ENCODE data around the gene ZNF772. TPM values are rescaled to one million over a fixed set of nuclear protein-coding genes. Genes with fewer than 3 reads are reported as not detected.
"Not testable (repeated sequence)": the region's sequence is repeated elsewhere in the genome, so short reads cannot be mapped to it uniquely, and the experiment has no call there.

ZNF772 gene
- 1 to 10 TPM; 2.3 to 5.9 (median 4.7) TPM for total RNA-seq (2021; fragmentation: NEBNext Ultra II Directional; extraction: Animal tissue kit (Norgen Biotek cat#: 25700))
- long read RNA-seq: 0 reads

DNA sequence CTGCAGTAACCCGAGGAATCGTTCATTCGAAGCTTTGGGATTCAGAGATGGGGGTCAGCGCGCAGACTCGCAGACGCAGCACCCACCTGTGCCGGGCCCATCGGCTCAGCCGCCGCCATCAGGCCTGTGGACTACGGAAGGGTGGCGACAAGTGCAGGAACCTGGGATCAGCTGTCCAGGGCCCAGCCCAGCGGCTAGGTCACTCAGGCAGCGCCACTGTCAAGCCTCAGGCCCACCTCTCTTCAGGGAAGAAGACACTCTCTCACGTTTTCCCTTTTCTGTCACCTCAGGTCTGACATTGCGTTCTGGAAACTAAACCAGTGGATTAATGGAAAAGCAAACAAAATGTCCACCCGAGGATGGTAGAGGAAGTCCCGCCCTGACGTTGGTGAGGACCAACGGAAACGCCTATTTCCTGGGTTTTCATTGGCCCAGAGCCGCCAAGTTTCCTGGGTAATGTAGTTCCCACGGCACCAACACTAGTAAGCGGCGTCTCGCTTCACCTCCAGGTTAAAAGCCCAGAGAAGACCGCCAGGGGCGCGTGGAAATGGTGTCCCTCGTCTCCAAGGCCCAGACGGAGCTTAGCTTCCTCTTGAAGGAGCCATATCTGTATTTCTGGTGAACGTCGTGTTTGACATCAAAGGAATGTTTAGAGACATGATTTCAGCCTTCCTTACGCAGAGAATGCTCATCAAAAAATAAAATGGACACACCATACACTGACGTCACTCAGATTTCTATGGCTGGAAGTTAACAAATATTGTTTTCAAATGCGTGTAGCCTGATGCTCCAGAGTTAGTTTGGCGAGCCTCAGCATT is at the start of gene ZNF772:
ZNF772 (minus strand) TSS at position 376 of the 818 bp plus-strand sequence; CDS start at position 119, 257 bp downstream.
- H3K27me3 Mint-ChIP-seq (ENCODE audit: insufficient read depth): no peaks in the 10 kb centered on the region; the same call in 1 of the 2 replicates
- H3K4me1 Mint-ChIP-seq (ENCODE audit: low read depth): peaks cover 8% of the 10 kb centered on the region; the same call in 1 of the 2 replicates

DNA sequence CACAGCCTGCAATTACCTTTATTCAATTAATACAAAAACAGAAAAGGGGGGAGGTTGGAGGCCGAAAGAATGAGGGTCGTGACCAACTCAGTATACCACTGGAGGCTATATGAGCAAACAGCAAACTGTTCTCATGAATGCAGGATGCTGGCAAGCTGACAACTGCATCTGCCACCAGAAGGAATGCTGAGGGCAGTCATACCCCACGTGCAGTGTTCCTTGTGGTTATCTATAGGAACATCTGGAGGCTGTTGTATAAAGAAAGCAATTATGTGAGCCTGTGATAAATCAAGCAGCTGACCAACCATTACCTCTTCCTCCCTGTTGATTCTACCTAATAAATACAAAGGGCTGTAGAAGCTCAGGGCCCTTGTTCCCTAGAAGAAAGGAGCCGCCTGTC is 40.7 kb upstream of the ZNF772 start:
- H3K36me3 Mint-ChIP-seq (ENCODE audit: low read depth): peaks cover 47% of the 10 kb centered on the region
- H3K4me3 Mint-ChIP-seq; H3K27me3 Mint-ChIP-seq (ENCODE audit: insufficient read depth); H3K27ac Mint-ChIP-seq; DNase-seq; H3K4me1 Mint-ChIP-seq (ENCODE audit: low read depth): not testable (repeated sequence)
- peaks cover 26% of the 10 kb centered on the region for H3K9me3 Mint-ChIP-seq

More for the DNA sequence above, at the start of gene ZNF772:
- H3K36me3 Mint-ChIP-seq (ENCODE audit: low read depth): peaks cover 53% of the 10 kb centered on the region
- peak; percentile 82 for DNase-seq
- H3K4me3 Mint-ChIP-seq: peak within 1 kb of the TSS; percentile 86
- TF ChIP-seq, protein P1, sequence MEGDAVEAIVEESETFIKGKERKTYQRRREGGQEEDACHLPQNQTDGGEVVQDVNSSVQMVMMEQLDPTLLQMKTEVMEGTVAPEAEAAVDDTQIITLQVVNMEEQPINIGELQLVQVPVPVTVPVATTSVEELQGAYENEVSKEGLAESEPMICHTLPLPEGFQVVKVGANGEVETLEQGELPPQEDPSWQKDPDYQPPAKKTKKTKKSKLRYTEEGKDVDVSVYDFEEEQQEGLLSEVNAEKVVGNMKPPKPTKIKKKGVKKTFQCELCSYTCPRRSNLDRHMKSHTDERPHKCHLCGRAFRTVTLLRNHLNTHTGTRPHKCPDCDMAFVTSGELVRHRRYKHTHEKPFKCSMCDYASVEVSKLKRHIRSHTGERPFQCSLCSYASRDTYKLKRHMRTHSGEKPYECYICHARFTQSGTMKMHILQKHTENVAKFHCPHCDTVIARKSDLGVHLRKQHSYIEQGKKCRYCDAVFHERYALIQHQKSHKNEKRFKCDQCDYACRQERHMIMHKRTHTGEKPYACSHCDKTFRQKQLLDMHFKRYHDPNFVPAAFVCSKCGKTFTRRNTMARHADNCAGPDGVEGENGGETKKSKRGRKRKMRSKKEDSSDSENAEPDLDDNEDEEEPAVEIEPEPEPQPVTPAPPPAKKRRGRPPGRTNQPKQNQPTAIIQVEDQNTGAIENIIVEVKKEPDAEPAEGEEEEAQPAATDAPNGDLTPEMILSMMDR (IDR thresholded peaks at IDR 0.05): peak; percentile 70
- H3K27ac Mint-ChIP-seq: peak within 1 kb of the TSS; percentile 65
- peaks cover 66% of the 10 kb centered on the region for H3K9me3 Mint-ChIP-seq

DNA sequence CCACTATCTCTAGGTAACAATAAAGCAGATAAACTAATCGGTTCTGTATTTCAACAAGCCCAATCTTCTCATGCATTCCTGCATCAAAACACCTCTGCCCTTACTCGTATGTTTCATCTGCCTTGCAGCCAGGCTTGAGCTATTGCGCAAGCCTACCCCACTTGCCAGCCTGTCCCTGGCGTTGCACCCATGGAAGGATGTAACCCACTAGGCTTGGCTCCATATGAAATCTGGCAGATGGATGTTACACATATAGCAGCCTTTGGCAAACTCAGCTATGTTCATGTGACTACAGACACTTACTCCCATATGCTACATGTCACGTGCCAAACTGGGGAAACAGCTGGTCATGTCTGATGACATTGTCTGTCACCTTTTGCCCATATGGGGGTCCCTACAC is 37.9 kb upstream of the ZNF772 start:
- H3K36me3 Mint-ChIP-seq (ENCODE audit: low read depth): peaks cover 60% of the 10 kb centered on the region
- H3K4me1 Mint-ChIP-seq (ENCODE audit: low read depth): no peaks in the 10 kb centered on the region
- H3K9me3 Mint-ChIP-seq: peaks cover 45% of the 10 kb centered on the region
- TF ChIP-seq, protein P1 (IDR thresholded peaks at IDR 0.05): no peak
- DNase-seq: no peak
- no peaks in the 10 kb centered on the region for H3K27me3 Mint-ChIP-seq (ENCODE audit: insufficient read depth)
- H3K27ac Mint-ChIP-seq: no peak overlapping the region
- no peak overlapping the region for H3K4me3 Mint-ChIP-seq

DNA sequence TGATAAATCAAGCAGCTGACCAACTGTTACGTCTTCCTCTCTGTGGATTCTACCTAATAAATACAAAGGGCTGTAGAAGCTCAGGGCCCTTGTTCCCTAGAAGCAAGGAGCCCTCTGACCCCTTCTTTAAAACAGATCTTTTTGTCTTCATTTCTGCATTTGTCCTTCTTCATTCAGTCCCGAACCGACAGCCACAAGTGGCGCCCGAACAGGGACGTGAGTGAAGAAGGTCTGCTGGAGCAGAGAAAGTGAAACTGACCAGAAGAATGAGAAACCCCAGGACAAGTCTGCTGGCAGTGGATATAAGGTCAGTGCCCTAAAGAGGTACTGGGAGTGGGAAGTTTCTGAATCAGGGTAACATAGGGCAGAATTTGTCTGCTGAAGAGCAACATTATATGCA is 35.5 kb upstream of the ZNF772 start:
- H3K27ac Mint-ChIP-seq: no peak overlapping the region
- H3K36me3 Mint-ChIP-seq (ENCODE audit: low read depth): peaks cover 79% of the 10 kb centered on the region
- no peak overlapping the region for H3K4me3 Mint-ChIP-seq
- DNase-seq: no peak
- TF ChIP-seq, protein P1 (IDR thresholded peaks at IDR 0.05): no peak
- no peaks in the 10 kb centered on the region for H3K4me1 Mint-ChIP-seq (ENCODE audit: low read depth)
- H3K9me3 Mint-ChIP-seq: peaks cover 63% of the 10 kb centered on the region
- no peaks in the 10 kb centered on the region for H3K27me3 Mint-ChIP-seq (ENCODE audit: insufficient read depth)

DNA sequence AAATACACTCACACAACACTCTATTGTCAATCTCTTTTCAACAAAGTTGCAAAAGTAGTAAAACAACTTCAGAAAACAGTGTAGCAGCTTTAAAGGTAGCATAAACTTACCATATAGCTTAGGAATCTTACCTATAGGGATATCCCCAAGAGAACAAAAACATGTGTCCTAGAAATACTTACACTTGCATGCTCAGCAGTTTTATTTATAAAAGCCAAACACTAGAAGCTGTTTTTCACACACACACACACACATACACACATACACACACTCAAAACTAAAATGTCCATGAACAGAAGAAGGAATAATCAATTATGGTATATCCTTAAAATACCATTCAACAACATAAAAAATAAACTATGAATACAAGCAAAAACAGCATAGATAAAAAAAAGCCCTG is 34.1 kb upstream of the ZNF772 start:
- H3K36me3 Mint-ChIP-seq (ENCODE audit: low read depth): peaks cover 84% of the 10 kb centered on the region
- H3K4me1 Mint-ChIP-seq (ENCODE audit: low read depth): no peaks in the 10 kb centered on the region
- H3K27ac Mint-ChIP-seq: no peak overlapping the region
- no peak for DNase-seq
- H3K9me3 Mint-ChIP-seq: peaks cover 72% of the 10 kb centered on the region
- TF ChIP-seq, protein P1 (IDR thresholded peaks at IDR 0.05): no peak
- H3K4me3 Mint-ChIP-seq: no peak overlapping the region
- no peaks in the 10 kb centered on the region for H3K27me3 Mint-ChIP-seq (ENCODE audit: insufficient read depth)

DNA sequence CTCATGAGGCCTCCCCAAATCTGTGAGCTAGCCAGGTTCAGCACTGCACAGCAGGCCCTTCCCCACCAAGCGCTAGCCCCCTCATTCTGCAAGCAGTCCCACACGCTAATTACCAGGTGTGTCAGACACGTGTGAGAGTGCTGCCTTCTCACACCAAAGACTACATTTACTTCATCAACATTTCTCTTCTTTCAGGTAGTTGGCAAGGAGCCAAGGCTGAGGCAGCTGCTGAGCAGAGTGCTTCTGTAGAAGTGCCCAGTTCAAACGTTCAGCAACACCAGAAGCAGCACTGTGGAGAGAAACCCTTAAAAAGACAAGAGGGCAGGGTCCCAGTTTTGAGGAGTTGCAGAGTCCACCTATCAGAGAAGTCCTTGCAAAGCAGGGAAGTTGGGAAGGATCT is 28.8 kb upstream of the ZNF772 start:
- H3K9me3 Mint-ChIP-seq: peaks cover 77% of the 10 kb centered on the region
- H3K4me1 Mint-ChIP-seq (ENCODE audit: low read depth): peaks cover 3% of the 10 kb centered on the region
- TF ChIP-seq, protein P1 (IDR thresholded peaks at IDR 0.05): no peak
- H3K27me3 Mint-ChIP-seq (ENCODE audit: insufficient read depth): no peaks in the 10 kb centered on the region
- H3K4me3 Mint-ChIP-seq: no peak overlapping the region
- H3K36me3 Mint-ChIP-seq (ENCODE audit: low read depth): peaks cover 87% of the 10 kb centered on the region
- no peak overlapping the region for H3K27ac Mint-ChIP-seq
- no peak for DNase-seq

DNA sequence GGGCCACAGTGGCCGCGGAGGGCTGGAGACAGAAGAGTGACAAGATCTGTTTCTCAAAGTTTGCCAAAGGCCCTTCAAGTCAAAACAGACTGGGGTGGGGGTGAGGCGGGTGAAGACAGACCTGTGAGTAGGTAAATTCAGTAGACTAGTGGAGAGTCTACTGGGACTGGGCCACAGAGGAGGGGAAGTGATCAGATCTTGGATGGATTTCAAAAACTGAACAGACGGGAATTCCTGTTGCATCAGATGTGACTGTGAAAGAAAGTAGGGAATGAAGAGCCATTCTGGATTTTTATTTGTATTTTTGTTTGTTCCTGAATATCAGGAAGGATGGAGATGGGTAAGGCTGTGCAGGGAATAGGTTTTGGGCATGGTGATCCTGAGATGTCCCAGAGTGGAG is 23.0 kb upstream of the ZNF772 start:
- peak; percentile 21 for DNase-seq
- H3K27me3 Mint-ChIP-seq (ENCODE audit: insufficient read depth): not testable (repeated sequence)
- H3K9me3 Mint-ChIP-seq: peaks cover 57% of the 10 kb centered on the region
- peak overlapping the region; percentile 86 for H3K4me3 Mint-ChIP-seq
- peaks cover 20% of the 10 kb centered on the region for H3K4me1 Mint-ChIP-seq (ENCODE audit: low read depth)
- peaks cover 59% of the 10 kb centered on the region for H3K36me3 Mint-ChIP-seq (ENCODE audit: low read depth)
- H3K27ac Mint-ChIP-seq: peak overlapping the region; percentile 69

DNA sequence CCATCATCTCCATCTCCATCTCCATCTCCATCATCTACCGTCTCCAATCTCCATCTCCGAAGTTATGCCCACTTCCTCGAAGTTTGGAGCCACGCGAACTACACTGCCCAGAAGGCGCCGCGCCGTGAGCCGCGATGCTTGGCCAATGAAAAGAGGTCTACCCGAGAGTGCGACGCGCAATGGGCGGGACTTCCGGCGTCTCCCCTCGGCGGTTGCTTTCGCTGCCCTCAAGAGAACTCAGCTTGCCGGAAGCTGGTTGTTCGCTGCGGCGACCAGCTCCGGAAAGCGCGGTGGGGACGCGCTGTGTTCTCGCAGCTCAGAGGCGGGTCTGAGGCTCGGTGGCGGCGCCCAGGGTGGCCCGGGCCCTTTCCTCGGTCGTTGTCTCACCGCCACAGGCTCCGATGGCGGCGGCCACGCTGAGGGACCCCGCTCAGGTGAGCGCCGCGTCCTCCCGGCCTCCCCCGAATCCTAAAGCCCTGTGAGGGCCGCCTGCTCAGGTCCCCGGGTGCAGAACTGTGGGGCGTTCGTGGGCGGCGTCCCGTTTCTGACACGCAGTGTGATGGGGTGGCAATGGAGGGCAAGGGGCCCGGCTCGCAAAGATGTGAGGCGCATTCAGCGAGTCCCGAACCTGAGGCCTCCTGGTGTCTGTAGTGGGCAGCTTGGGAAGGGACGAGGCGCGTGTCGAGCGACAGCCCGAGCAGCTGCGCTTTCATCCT is 22.5 kb upstream of the ZNF772 start, which contains the start of gene ZNF773:
ZNF773 (plus strand) TSS at position 259 of the 716 bp plus-strand sequence; CDS start at position 402, 143 bp downstream.
- H3K27me3 Mint-ChIP-seq (ENCODE audit: insufficient read depth): not testable (repeated sequence)
- Mint-ChIP-seq H3K27ac (peak within 1 kb of the TSS; percentile 69), H3K4me3 (peak within 1 kb of the TSS; percentile 86), H3K4me1 (ENCODE audit: low read depth) (peaks cover 20% of the 10 kb centered on the region), H3K9me3 (peaks cover 57% of the 10 kb centered on the region), H3K36me3 (ENCODE audit: low read depth) (peaks cover 59% of the 10 kb centered on the region)
- DNase-seq: peak; percentile 92
